Pancreas (tissue), 10 donors: Measurements from ENCODE around the gene DUSP18. TPM values are rescaled to one million over a fixed set of nuclear protein-coding genes. Genes with fewer than 3 reads are reported as not detected.
A peak's percentile ranks its signal among the peaks of the same experiment; 100 is the strongest.
"Not testable (repeated sequence)": the region's sequence is repeated elsewhere in the genome, so short reads cannot be mapped to it uniquely, and the experiment has no call there.

ENCODE experiments used
- ATAC-seq, 4 donors: fragments of 200-7000 bp; cut with Tn5 transposase; one replicate each; pipeline versions ENCODE4 v1.8.0 to v1.9.1; 2020; ENCODE audit warnings: mild to moderate bottlenecking in 4 of 4, moderate library complexity in 4 of 4
- DNase-seq, 6 donors: peaks; one replicate each; pipeline ENCODE4 v3.0.0-alpha.2; 2020
- FAIRE-seq: peaks from 2 replicates; lab custom pipeline; 2012; peaks lifted over from hg19 to GRCh38; lab: Jason Lieb, UNC
- H3K27ac ChIP-seq, 4 donors: fragments of 200-600 bp; sonication (generic); 1 replicate in 3 of 4; 2 replicates in 1 of 4; pipeline versions ENCODE4 v1.5.0 to v1.8.0; 2020
- H3K27me3 ChIP-seq, 4 donors: fragments of 200-600 bp; one replicate each; pipeline ENCODE4 v1.8.0; 2021
- H3K36me3 ChIP-seq, 3 donors: fragments of 200-600 bp; sonication (generic) in 1 of 3; one replicate each; pipeline versions ENCODE4 v1.5.0 to v1.8.0; 2020 to 2021
- H3K4me1 ChIP-seq, 3 donors: fragments of 200-600 bp; one replicate each; pipeline ENCODE4 v1.8.0; 2021
- H3K4me3 ChIP-seq, 4 donors: fragments of 200-600 bp; sonication (generic) in 2 of 4; one replicate each; pipeline versions ENCODE4 v1.5.0 to v1.8.0; 2020 to 2021
- H3K9me3 ChIP-seq, 4 donors: fragments of 200-600 bp; one replicate each; pipeline ENCODE4 v1.8.0; 2021
- CTCF ChIP-seq, 4 donors: fragments of 200-600 bp; sonication (generic) in 3 of 4; IDR thresholded peaks; one replicate each; pipeline versions ENCODE4 v1.5.0 to v1.8.0; 2021; ENCODE audit warnings: antibody characterized with exemption in 4 of 4
- WGBS, 2 donors: extraction: QIAGEN DNeasy Blood & Tissue Kit; methylation state at CpG; one replicate each; pipeline ENCODE4 v1.1.7; 2013; 5-methylcytosine and 5-hydroxymethylcytosine counted together
- intact Hi-C, 3 donors: fragments of 100-400 bp; cut with DNase I; formaldehyde crosslinking; loops; one replicate each; pipeline versions ENCODE4 v1.11.1 to v1.14.2; 2022
- polyA plus RNA-seq, 2 donors: library from polyadenylated mRNA; stranded (reverse); fragments of 200-250 nt; gene quantifications; one replicate each; pipeline ENCODE4 v1.2.3, GENCODE V29; 2013
- total RNA-seq, 6 donors: library from RNA; stranded (reverse); fragmentation: NEBNext Ultra II Directional in 4 of 6; extraction: Animal tissue kit (Norgen Biotek cat#: 25700) in 4 of 6; gene quantifications; one replicate each; pipeline versions ENCODE4 v1.2.1 to v1.2.4, GENCODE V29; 2021 to 2023
- donor health status: healthy with polysubstance abuse.
- donor health status: DM: no; HTN: no; CAD: no; lungs with moderate emphysema.
- donor health status: DM: no; HTN: no; CAD: no.
- donor health status: control.
- donor health status: control.
- donor health status: Bipolar disorder and iron deficiency.
- donor health status: DM: yes; HTN: yes; CAD: no.
- donor health status: DM: no; HTN: no; CAD: no.
- donor health status: DM: no; HTN: no; CAD: no.
- donor health status: DM: yes; HTN: yes; CAD: no.

DUSP18 gene
- total and polyA plus RNA-seq, 8 donors = 2.2 to 6.5 (median 2.9) TPM

DNA sequence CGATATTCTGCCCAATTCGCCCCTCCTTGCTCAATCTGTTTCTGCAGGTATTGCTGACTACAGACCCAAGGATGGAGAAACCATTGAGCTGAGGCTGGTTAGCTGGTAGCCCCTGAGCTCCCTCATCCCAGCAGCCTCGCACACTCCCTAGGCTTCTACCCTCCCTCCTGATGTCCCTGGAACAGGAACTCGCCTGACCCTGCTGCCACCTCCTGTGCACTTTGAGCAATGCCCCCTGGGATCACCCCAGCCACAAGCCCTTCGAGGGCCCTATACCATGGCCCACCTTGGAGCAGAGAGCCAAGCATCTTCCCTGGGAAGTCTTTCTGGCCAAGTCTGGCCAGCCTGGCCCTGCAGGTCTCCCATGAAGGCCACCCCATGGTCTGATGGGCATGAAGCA, 41.3 kb downstream of the DUSP18 start:
- H3K27me3 ChIP-seq = no peaks in the 10 kb centered on the region
- no peak for ATAC-seq
- intact Hi-C loops = no loop called here
- H3K4me1 ChIP-seq = no peaks in the 10 kb centered on the region
- no peak overlapping the region for H3K4me3 ChIP-seq
- DNase-seq = peak in 1 of 6 donors; percentile 36
- H3K9me3 ChIP-seq = no peaks in the 10 kb centered on the region
- 91 to 97% methylated on average over 5 of the region's 5 CpGs for WGBS, 2 donors
- TF ChIP-seq CTCF (IDR thresholded peaks at IDR 0.05) = no peak
- H3K36me3 ChIP-seq = no peaks in the 10 kb centered on the region
- no peak overlapping the region for H3K27ac ChIP-seq
- no peak for FAIRE-seq

GRCh38 chr22:30619909-30620308, 47.8 kb downstream of the DUSP18 start:
- DNase-seq, H3K27ac ChIP-seq, H3K27me3 ChIP-seq, ATAC-seq, H3K4me1 ChIP-seq, intact Hi-C loops, H3K4me3 ChIP-seq, FAIRE-seq, H3K36me3 ChIP-seq, H3K9me3 ChIP-seq: not testable (repeated sequence)
- 98% methylated on average over 6 of the region's 6 CpGs for WGBS, 2 donors

DNA sequence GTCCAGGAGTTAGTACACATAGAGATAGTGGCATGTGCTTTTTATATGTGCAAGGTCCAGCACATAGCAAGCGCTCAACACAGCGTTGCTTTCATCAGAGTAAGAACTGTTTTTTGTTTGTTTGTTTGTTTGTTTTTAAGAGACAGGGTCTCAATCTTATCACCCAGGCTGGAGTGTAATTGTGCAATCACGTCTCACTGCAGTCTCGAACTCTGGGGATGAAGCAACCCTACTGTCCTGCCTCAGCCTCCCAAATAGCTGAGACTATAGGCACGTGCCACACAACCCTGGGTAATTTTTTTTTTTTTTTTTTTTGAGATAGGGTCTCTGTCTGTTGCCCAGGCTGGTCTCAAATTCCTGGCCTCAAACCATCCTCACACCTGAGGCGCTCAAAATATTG, 49.9 kb downstream of the DUSP18 start:
- no peak overlapping the region for H3K4me3 ChIP-seq
- FAIRE-seq = no peak
- no peak for DNase-seq
- 83 to 84% methylated on average over 6 of the region's 6 CpGs for WGBS, 2 donors
- no peak overlapping the region for H3K27ac ChIP-seq
- H3K36me3 ChIP-seq = no peaks in the 10 kb centered on the region
- intact Hi-C loops = no loop called here
- ATAC-seq = no peak
- no peaks in the 10 kb centered on the region for H3K9me3 ChIP-seq
- TF ChIP-seq CTCF (IDR thresholded peaks at IDR 0.05) = no peak
- H3K4me1 ChIP-seq = no peaks in the 10 kb centered on the region
- no peaks in the 10 kb centered on the region for H3K27me3 ChIP-seq

DNA sequence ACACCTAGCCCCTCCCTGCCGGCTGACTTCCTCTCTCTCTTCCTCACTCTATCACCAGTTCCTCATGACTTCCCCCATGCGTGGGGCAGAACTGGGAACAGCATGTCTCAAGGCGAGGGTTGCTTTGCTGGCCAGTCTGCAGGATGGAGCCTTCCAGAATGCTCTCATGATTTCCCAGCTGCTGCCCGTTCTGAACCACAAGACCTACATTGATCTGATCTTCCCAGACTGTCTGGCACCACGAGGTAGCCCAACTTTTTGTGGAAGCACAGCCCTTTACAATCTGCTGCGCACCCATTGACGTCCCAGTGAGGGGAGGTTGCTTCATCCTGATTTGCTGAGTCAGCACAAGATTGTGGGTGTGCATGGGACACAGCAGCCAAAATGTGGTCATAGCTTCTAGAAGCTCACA, 52.1 kb downstream of the DUSP18 start:
- Histone ChIP-seq H3K36me3 (no peaks in the 10 kb centered on the region), H3K4me1 (no peaks in the 10 kb centered on the region), H3K9me3 (no peaks in the 10 kb centered on the region), H3K27ac (no peak overlapping the region), H3K27me3 (no peaks in the 10 kb centered on the region), H3K4me3 (no peak overlapping the region)
- peak in 2 of 4 donors; percentile 14 to 48 for ATAC-seq
- WGBS, 2 donors = 83 to 84% methylated on average over 7 of the region's 7 CpGs
- no peak for DNase-seq
- FAIRE-seq = no peak
- intact Hi-C loops = no loop called here
- TF ChIP-seq CTCF (IDR thresholded peaks at IDR 0.05) = no peak

GRCh38 chr22:30614879-30615278, 52.8 kb downstream of the DUSP18 start:
- Histone ChIP-seq H3K4me3 (no peak overlapping the region), H3K36me3 (no peaks in the 10 kb centered on the region), H3K27ac (no peak overlapping the region), H3K27me3 (no peaks in the 10 kb centered on the region), H3K4me1 (no peaks in the 10 kb centered on the region), H3K9me3 (no peaks in the 10 kb centered on the region)
- intact Hi-C loops = no loop called here
- ATAC-seq (no peak), DNase-seq (no peak), FAIRE-seq (no peak)
- no peak for TF ChIP-seq CTCF (IDR thresholded peaks at IDR 0.05)

GRCh38 chr22:30614268-30614667, 53.4 kb downstream of the DUSP18 start:
- Histone ChIP-seq H3K4me1 (no peaks in the 10 kb centered on the region), H3K9me3 (no peaks in the 10 kb centered on the region), H3K27me3 (no peaks in the 10 kb centered on the region), H3K36me3 (no peaks in the 10 kb centered on the region), H3K4me3 (no peak overlapping the region), H3K27ac (no peak overlapping the region)
- WGBS, 2 donors = 88 to 93% methylated on average over 7 of the region's 7 CpGs
- ATAC-seq = no peak
- no peak for TF ChIP-seq CTCF (IDR thresholded peaks at IDR 0.05)
- no peak for FAIRE-seq
- no peak for DNase-seq
- intact Hi-C loops = no loop called here
